ENCODE data around the gene RNF166. TPM values are rescaled to one million over a fixed set of nuclear protein-coding genes. Genes with fewer than 3 reads are reported as not detected.

The RNF166 gene
- total and polyA plus RNA-seq, 4 donors: 6.5 to 9.1 (median 7.6) TPM

DNA sequence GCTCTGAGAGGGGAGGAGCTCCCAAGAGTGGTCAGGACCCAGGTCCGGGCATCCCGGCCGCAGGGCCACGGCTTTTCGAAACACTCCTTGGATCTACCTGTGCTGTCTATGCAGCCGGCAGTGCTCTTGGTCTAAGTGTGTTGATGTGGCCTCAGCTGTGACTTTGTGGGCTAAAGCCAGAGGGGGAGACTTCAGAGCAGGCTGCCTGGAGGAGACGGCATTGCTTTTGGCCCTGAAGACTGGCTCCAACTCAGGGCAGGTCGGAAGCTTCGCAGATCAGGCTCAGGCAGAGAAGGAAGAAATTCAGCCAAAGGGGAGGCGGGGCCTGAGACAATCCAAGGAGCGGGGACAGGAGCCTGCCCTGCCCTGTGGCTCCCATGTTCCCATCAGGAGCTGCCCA is 47.4 kb upstream of the RNF166 start:
- no peak for DNase-seq (ENCODE audit: low spot score)
- no peaks in the 10 kb centered on the region for H3K9me3 ChIP-seq (ENCODE audit: control insufficient read depth in 4 of 4, low read length in 3 of 4)
- no peak overlapping the region for H3K27ac ChIP-seq (ENCODE audit: low read depth in 1 of 2, low read length in 2 of 2)
- no peak overlapping the region for H3K4me3 ChIP-seq (ENCODE audit: low read depth in 1 of 3, low read length in 3 of 3)
- TF ChIP-seq NR2F2 (IDR thresholded peaks at IDR 0.05): no peak
- no peak for TF ChIP-seq SP1 (IDR thresholded peaks at IDR 0.05)
- no peak for TF ChIP-seq JUND (IDR thresholded peaks at IDR 0.05)
- no peak for TF ChIP-seq RXRA (IDR thresholded peaks at IDR 0.05)
- no peak for TF ChIP-seq FOXA2 (IDR thresholded peaks at IDR 0.05)
- TF ChIP-seq EGR1 (IDR thresholded peaks at IDR 0.05; ENCODE audit: low read depth in 2 of 2): no peak
- no peak for TF ChIP-seq HNF4A (conservative IDR thresholded peaks at IDR 0.05)
- no peak for TF ChIP-seq HNF4G (IDR thresholded peaks at IDR 0.05)
- TF ChIP-seq, protein P1, sequence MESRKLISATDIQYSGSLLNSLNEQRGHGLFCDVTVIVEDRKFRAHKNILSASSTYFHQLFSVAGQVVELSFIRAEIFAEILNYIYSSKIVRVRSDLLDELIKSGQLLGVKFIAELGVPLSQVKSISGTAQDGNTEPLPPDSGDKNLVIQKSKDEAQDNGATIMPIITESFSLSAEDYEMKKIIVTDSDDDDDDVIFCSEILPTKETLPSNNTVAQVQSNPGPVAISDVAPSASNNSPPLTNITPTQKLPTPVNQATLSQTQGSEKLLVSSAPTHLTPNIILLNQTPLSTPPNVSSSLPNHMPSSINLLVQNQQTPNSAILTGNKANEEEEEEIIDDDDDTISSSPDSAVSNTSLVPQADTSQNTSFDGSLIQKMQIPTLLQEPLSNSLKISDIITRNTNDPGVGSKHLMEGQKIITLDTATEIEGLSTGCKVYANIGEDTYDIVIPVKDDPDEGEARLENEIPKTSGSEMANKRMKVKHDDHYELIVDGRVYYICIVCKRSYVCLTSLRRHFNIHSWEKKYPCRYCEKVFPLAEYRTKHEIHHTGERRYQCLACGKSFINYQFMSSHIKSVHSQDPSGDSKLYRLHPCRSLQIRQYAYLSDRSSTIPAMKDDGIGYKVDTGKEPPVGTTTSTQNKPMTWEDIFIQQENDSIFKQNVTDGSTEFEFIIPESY (IDR thresholded peaks at IDR 0.05): no peak
- H3K36me3 ChIP-seq (ENCODE audit: control insufficient read depth in 4 of 4, insufficient read depth in 3 of 4, low read depth in 1 of 4, low read length in 3 of 4): peaks cover 0 to 6% (median 1%) of the 10 kb centered on the region in 4 donors
- H3K4me1 ChIP-seq (ENCODE audit: control insufficient read depth in 4 of 4, insufficient read depth in 4 of 4, low read length in 3 of 4): peaks cover 0 to 5% (median 4%) of the 10 kb centered on the region in 4 donors
- H3K9ac ChIP-seq (ENCODE audit: low read depth in 1 of 2, low read length in 2 of 2): no peak overlapping the region
- no peaks in the 10 kb centered on the region for H3K27me3 ChIP-seq (ENCODE audit: control insufficient read depth in 4 of 4, insufficient read depth in 4 of 4, low read length in 3 of 4)
- 86% methylated on average over 11 of the region's 11 CpGs for WGBS

DNA sequence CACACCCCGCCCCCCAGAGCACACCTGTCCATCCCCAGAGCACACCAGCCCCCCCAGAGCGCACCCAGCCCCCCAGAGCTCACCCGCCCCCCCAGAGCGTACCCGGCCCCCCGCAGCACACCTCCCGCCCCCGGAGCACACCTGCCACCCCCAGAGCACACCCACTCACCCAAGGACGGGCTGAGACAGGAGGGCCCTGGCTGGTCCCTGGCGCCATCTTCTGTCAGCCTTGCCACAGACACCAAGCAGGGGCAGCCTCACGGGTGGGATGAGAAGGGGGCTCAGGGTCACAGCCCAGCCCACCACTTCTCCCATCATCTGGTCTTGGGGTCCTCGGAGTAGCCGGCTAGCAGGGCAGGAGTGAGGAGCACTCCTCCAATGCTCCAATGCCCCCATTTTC is 47.0 kb upstream of the RNF166 start:
- Histone ChIP-seq H3K36me3 (ENCODE audit: control insufficient read depth in 4 of 4, insufficient read depth in 3 of 4, low read depth in 1 of 4, low read length in 3 of 4) (peaks cover 0 to 6% (median 1%) of the 10 kb centered on the region in 4 donors), H3K27ac (ENCODE audit: low read depth in 1 of 2, low read length in 2 of 2) (no peak overlapping the region), H3K4me3 (ENCODE audit: low read depth in 1 of 3, low read length in 3 of 3) (no peak overlapping the region), H3K9me3 (ENCODE audit: control insufficient read depth in 4 of 4, low read length in 3 of 4) (no peaks in the 10 kb centered on the region), H3K4me1 (ENCODE audit: control insufficient read depth in 4 of 4, insufficient read depth in 4 of 4, low read length in 3 of 4) (peaks cover 0 to 1% (median under 1%) of the 10 kb centered on the region in 4 donors), H3K9ac (ENCODE audit: low read depth in 1 of 2, low read length in 2 of 2) (no peak overlapping the region), H3K27me3 (ENCODE audit: control insufficient read depth in 4 of 4, insufficient read depth in 4 of 4, low read length in 3 of 4) (no peaks in the 10 kb centered on the region)
- no peak for DNase-seq (ENCODE audit: low spot score)
- TF ChIP-seq TAF1 (conservative IDR thresholded peaks at IDR 0.05): no peak
- TF ChIP-seq, protein P2, sequence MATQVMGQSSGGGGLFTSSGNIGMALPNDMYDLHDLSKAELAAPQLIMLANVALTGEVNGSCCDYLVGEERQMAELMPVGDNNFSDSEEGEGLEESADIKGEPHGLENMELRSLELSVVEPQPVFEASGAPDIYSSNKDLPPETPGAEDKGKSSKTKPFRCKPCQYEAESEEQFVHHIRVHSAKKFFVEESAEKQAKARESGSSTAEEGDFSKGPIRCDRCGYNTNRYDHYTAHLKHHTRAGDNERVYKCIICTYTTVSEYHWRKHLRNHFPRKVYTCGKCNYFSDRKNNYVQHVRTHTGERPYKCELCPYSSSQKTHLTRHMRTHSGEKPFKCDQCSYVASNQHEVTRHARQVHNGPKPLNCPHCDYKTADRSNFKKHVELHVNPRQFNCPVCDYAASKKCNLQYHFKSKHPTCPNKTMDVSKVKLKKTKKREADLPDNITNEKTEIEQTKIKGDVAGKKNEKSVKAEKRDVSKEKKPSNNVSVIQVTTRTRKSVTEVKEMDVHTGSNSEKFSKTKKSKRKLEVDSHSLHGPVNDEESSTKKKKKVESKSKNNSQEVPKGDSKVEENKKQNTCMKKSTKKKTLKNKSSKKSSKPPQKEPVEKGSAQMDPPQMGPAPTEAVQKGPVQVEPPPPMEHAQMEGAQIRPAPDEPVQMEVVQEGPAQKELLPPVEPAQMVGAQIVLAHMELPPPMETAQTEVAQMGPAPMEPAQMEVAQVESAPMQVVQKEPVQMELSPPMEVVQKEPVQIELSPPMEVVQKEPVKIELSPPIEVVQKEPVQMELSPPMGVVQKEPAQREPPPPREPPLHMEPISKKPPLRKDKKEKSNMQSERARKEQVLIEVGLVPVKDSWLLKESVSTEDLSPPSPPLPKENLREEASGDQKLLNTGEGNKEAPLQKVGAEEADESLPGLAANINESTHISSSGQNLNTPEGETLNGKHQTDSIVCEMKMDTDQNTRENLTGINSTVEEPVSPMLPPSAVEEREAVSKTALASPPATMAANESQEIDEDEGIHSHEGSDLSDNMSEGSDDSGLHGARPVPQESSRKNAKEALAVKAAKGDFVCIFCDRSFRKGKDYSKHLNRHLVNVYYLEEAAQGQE (IDR thresholded peaks at IDR 0.05): no peak
- TF ChIP-seq, protein P3, sequence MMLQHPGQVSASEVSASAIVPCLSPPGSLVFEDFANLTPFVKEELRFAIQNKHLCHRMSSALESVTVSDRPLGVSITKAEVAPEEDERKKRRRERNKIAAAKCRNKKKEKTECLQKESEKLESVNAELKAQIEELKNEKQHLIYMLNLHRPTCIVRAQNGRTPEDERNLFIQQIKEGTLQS (IDR thresholded peaks at IDR 0.05): no peak
- no peak for TF ChIP-seq HNF4G (IDR thresholded peaks at IDR 0.05)
- TF ChIP-seq RAD21 (IDR thresholded peaks at IDR 0.05): no peak
- TF ChIP-seq JUND (IDR thresholded peaks at IDR 0.05): no peak
- TF ChIP-seq YY1 (IDR thresholded peaks at IDR 0.05): no peak
- no peak for TF ChIP-seq GABPA (IDR thresholded peaks at IDR 0.05 in 1 of 2, conservative IDR thresholded peaks at IDR 0.05 in 1 of 2)
- TF ChIP-seq, protein P4, sequence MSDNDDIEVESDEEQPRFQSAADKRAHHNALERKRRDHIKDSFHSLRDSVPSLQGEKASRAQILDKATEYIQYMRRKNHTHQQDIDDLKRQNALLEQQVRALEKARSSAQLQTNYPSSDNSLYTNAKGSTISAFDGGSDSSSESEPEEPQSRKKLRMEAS (IDR thresholded peaks at IDR 0.05): no peak
- TF ChIP-seq, protein P5, sequence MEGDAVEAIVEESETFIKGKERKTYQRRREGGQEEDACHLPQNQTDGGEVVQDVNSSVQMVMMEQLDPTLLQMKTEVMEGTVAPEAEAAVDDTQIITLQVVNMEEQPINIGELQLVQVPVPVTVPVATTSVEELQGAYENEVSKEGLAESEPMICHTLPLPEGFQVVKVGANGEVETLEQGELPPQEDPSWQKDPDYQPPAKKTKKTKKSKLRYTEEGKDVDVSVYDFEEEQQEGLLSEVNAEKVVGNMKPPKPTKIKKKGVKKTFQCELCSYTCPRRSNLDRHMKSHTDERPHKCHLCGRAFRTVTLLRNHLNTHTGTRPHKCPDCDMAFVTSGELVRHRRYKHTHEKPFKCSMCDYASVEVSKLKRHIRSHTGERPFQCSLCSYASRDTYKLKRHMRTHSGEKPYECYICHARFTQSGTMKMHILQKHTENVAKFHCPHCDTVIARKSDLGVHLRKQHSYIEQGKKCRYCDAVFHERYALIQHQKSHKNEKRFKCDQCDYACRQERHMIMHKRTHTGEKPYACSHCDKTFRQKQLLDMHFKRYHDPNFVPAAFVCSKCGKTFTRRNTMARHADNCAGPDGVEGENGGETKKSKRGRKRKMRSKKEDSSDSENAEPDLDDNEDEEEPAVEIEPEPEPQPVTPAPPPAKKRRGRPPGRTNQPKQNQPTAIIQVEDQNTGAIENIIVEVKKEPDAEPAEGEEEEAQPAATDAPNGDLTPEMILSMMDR (IDR thresholded peaks at IDR 0.05; ENCODE audit: low read depth, low read length, missing input control): no peak
- no peak for TF ChIP-seq NR2F2 (IDR thresholded peaks at IDR 0.05)
- TF ChIP-seq FOXA1 (IDR thresholded peaks at IDR 0.05): no peak
- TF ChIP-seq EGR1 (IDR thresholded peaks at IDR 0.05; ENCODE audit: low read depth in 2 of 2): no peak
- no peak for TF ChIP-seq FOXA2 (IDR thresholded peaks at IDR 0.05)
- no peak for TF ChIP-seq RXRA (IDR thresholded peaks at IDR 0.05)
- 93% methylated on average over 13 of the region's 13 CpGs for WGBS
